ENCODE measurements around the gene TMEM184B.

- no peak for TF ChIP-seq ZBED1 (IDR thresholded peaks at IDR 0.05; ENCODE audit: borderline replicate concordance)
- TF ChIP-seq RUNX3 (IDR thresholded peaks at IDR 0.05; ENCODE audit: low read length), result peak; percentile 96
- peak; percentile 90 for TF ChIP-seq HDGF (IDR thresholded peaks at IDR 0.05)
- TF ChIP-seq CTCF (IDR thresholded peaks at IDR 0.05 in 2 of 3, conservative IDR thresholded peaks at IDR 0.05 in 1 of 3; ENCODE audit: control insufficient read depth in 2 of 3, extremely low read depth in 1 of 3, insufficient read depth in 1 of 3, low read depth in 3 of 3, low read length in 3 of 3), result no peak
- TF ChIP-seq HDAC2 (IDR thresholded peaks at IDR 0.05), result no peak
- TF ChIP-seq YY1 (IDR thresholded peaks at IDR 0.05; ENCODE audit: low read depth, low read length), result no peak
- TF ChIP-seq EZH2 (IDR thresholded peaks at IDR 0.05; ENCODE audit: borderline replicate concordance, control insufficient read depth, low read depth, low read length), result no peak
- peak; percentile 41; the same call in 1 of the 2 replicates for TF ChIP-seq EED (IDR thresholded peaks at IDR 0.05; ENCODE audit: low read depth)
- no peak for TF ChIP-seq BACH1 (IDR thresholded peaks at IDR 0.05; ENCODE audit: borderline replicate concordance)
Measured at GRCh38 chr22:38204784-38205183, 68.0 kb downstream of the TMEM184B start.

Data from GM12878 (cell line).